Activated naive CD4-positive, alpha-beta T cell treated with anti-CD3 and anti-CD28 coated beads for 36 hours (primary cell): ENCODE data around the gene SRP9. TPM values are rescaled to one million over a fixed set of nuclear protein-coding genes. Genes with fewer than 3 reads are reported as not detected.
"Not testable (repeated sequence)": the region's sequence is repeated elsewhere in the genome, so short reads cannot be mapped to it uniquely, and the experiment has no call there.

Experiments used
- CTCF ChIA-PET: fragments of 350-600 bp; sonication (Branson Sonifier 250); formaldehyde crosslinking; loops from one replicate; lab custom pipeline; 2021; ENCODE audit warnings: antibody characterized with exemption; lab: Charles Lee
- DNase-seq: peaks from one replicate; pipeline ENCODE4 v3.0.0-alpha.2; 2020
- H3K27ac Mint-ChIP-seq: one replicate; pipeline ENCODE4 v1.8.0; 2021; ENCODE audit warnings: mild to moderate bottlenecking, mixed read lengths
- H3K27me3 Mint-ChIP-seq: one replicate; pipeline ENCODE4 v1.8.0; 2021; ENCODE audit warnings: low read depth, mixed read lengths
- H3K36me3 Mint-ChIP-seq: one replicate; pipeline ENCODE4 v1.8.0; 2021; ENCODE audit warnings: low read depth, mixed read lengths
- H3K4me1 Mint-ChIP-seq: one replicate; pipeline ENCODE4 v1.8.0; 2021; ENCODE audit warnings: low read depth, mixed read lengths
- H3K4me3 Mint-ChIP-seq: one replicate; pipeline ENCODE4 v1.8.0; 2021; ENCODE audit warnings: mild to moderate bottlenecking, moderate library complexity, mixed read lengths
- H3K9me3 Mint-ChIP-seq: one replicate; pipeline ENCODE4 v1.8.0; 2021; ENCODE audit warnings: mixed read lengths
- intact Hi-C: fragments of 100-400 bp; cut with micrococcal nuclease; formaldehyde crosslinking; loops from one replicate; pipeline ENCODE4 v1.15.1; 2023
- total RNA-seq, 2 experiments: library from RNA; stranded (reverse); gene quantifications; one replicate each; pipeline ENCODE4 v1.2.3, GENCODE V29; 2021

SRP9 gene
- total RNA-seq, 2 experiments from 2014 or later, result 356 to 363 TPM

GRCh38 chr1:225813214-225813964 is 35.8 kb downstream of the SRP9 start:
- H3K9me3 Mint-ChIP-seq, result no peaks in the 10 kb centered on the region
- intact Hi-C loops, result no loop called here
- no peak overlapping the region for H3K4me3 Mint-ChIP-seq
- CTCF ChIA-PET, result interaction anchor here (0.5 to 2.9 kb wide), 6 partner anchors 27 to 162 kb away, joined by 3 to 10 read pairs (median 4); no protein-coding TSS in a partner anchor
- no peaks in the 10 kb centered on the region for H3K36me3 Mint-ChIP-seq
- no peaks in the 10 kb centered on the region for H3K27me3 Mint-ChIP-seq
- no peak overlapping the region for H3K27ac Mint-ChIP-seq
- no peak for DNase-seq
- H3K4me1 Mint-ChIP-seq, result peaks cover 18% of the 10 kb centered on the region

GRCh38 chr1:225814381-225814780 is 36.8 kb downstream of the SRP9 start:
- peaks cover 17% of the 10 kb centered on the region for H3K4me1 Mint-ChIP-seq
- CTCF ChIA-PET, result interaction anchor here (1.1 to 1.4 kb wide), 2 partner anchors 26 to 148 kb away, joined by 3 to 4 read pairs; no protein-coding TSS in a partner anchor

GRCh38 chr1:225815090-225815489 is 37.5 kb downstream of the SRP9 start:
- H3K4me1 Mint-ChIP-seq, result peaks cover 12% of the 10 kb centered on the region
- H3K27ac Mint-ChIP-seq, intact Hi-C loops, H3K36me3 Mint-ChIP-seq, DNase-seq, CTCF ChIA-PET, H3K9me3 Mint-ChIP-seq, H3K4me3 Mint-ChIP-seq, H3K27me3 Mint-ChIP-seq: not testable (repeated sequence)

More at GRCh38 chr1:225814381-225814780, 36.8 kb downstream of the SRP9 start:
- intact Hi-C loops, result no loop called here
- DNase-seq, result no peak
- Mint-ChIP-seq H3K9me3 (no peaks in the 10 kb centered on the region), H3K4me3 (no peak overlapping the region), H3K27ac (no peak overlapping the region), H3K27me3 (no peaks in the 10 kb centered on the region), H3K36me3 (no peaks in the 10 kb centered on the region)

GRCh38 chr1:225815526-225816178 is 38.0 kb downstream of the SRP9 start:
- no peak overlapping the region for H3K27ac Mint-ChIP-seq
- no peaks in the 10 kb centered on the region for H3K9me3 Mint-ChIP-seq
- CTCF ChIA-PET, result interaction anchor here (0.7 kb wide), 1 partner anchor 9 kb away, joined by 3 read pairs; no protein-coding TSS in a partner anchor
- no peak overlapping the region for H3K4me3 Mint-ChIP-seq
- no peaks in the 10 kb centered on the region for H3K36me3 Mint-ChIP-seq
- intact Hi-C loops, result no loop called here
- no peaks in the 10 kb centered on the region for H3K27me3 Mint-ChIP-seq
- no peak for DNase-seq
- peaks cover 8% of the 10 kb centered on the region for H3K4me1 Mint-ChIP-seq

- CTCF ChIA-PET, result interaction anchor here (0.9 kb wide), 1 partner anchor 60 kb away, joined by 3 read pairs; no protein-coding TSS in a partner anchor
- Mint-ChIP-seq H3K4me3 (no peak overlapping the region), H3K9me3 (no peaks in the 10 kb centered on the region), H3K27me3 (no peaks in the 10 kb centered on the region), H3K36me3 (no peaks in the 10 kb centered on the region), H3K27ac (no peak overlapping the region), H3K4me1 (peaks cover 5% of the 10 kb centered on the region)
- no peak for DNase-seq
- intact Hi-C loops, result no loop called here
Measured at GRCh38 chr1:225816643-225817538, 39.3 kb downstream of the SRP9 start.

GRCh38 chr1:225817611-225818061 is 40.0 kb downstream of the SRP9 start:
- H3K27me3 Mint-ChIP-seq, result no peaks in the 10 kb centered on the region
- no peaks in the 10 kb centered on the region for H3K36me3 Mint-ChIP-seq
- CTCF ChIA-PET, result no interaction called here
- no peaks in the 10 kb centered on the region for H3K9me3 Mint-ChIP-seq
- intact Hi-C loops, result no loop called here
- no peak overlapping the region for H3K27ac Mint-ChIP-seq
- peaks cover 5% of the 10 kb centered on the region for H3K4me1 Mint-ChIP-seq
- H3K4me3 Mint-ChIP-seq, result no peak overlapping the region
- peak; percentile 18 for DNase-seq

- DNase-seq, result no peak
- no peaks in the 10 kb centered on the region for H3K9me3 Mint-ChIP-seq
- peaks cover 5% of the 10 kb centered on the region for H3K4me1 Mint-ChIP-seq
- no peak overlapping the region for H3K4me3 Mint-ChIP-seq
- intact Hi-C loops, result no loop called here
- CTCF ChIA-PET, result interaction anchor here (0.8 kb wide), 1 partner anchor 344 kb away, joined by 3 read pairs; no protein-coding TSS in a partner anchor
- no peaks in the 10 kb centered on the region for H3K36me3 Mint-ChIP-seq
- no peaks in the 10 kb centered on the region for H3K27me3 Mint-ChIP-seq
- H3K27ac Mint-ChIP-seq, result no peak overlapping the region
Measured at GRCh38 chr1:225818229-225818628, 40.6 kb downstream of the SRP9 start.

GRCh38 chr1:225819346-225820192 is 41.9 kb downstream of the SRP9 start:
- Mint-ChIP-seq H3K27me3 (no peaks in the 10 kb centered on the region), H3K9me3 (no peaks in the 10 kb centered on the region), H3K27ac (no peak overlapping the region), H3K36me3 (no peaks in the 10 kb centered on the region), H3K4me1 (peaks cover 5% of the 10 kb centered on the region), H3K4me3 (no peak overlapping the region)
- no peak for DNase-seq
- CTCF ChIA-PET, result interaction anchor here (0.7 kb wide), 1 partner anchor 32 kb away, joined by 4 read pairs; no protein-coding TSS in a partner anchor
- intact Hi-C loops, result loop anchor here (10.0 kb wide), 1 partner anchor 1045 kb away; no protein-coding TSS in a partner anchor

DNA sequence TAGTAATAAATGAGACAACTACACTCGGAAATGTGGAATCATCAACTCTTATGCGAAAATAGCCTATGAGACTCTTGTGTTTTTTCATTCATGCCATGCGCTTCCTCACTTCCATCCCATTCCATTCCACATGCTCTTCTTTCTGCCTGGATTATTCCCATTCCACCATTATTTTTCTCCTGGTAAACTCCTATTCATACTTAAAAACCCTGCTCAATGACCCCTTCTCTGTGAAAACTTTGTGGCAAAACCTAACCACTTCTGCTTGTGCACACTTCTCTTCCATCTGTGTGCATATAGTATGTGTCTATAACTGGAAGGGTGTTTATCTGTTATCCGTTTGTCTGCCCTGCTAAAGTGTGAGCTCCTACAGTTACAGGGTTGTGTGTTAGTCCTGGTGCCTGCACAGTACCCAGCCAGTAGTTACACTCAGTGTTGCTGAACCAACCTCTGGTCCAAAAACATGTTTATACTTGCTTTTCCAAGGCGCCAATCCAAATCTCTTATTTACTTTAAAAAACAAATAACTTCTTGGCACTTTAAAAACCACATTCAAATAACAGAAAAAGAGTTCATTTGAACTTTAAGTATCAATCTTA is 43.0 kb downstream of the SRP9 start:
- H3K27me3 Mint-ChIP-seq, result no peaks in the 10 kb centered on the region
- peaks cover 5% of the 10 kb centered on the region for H3K4me1 Mint-ChIP-seq
- no peaks in the 10 kb centered on the region for H3K9me3 Mint-ChIP-seq
- CTCF ChIA-PET, result no interaction called here
- no peak overlapping the region for H3K4me3 Mint-ChIP-seq
- no peaks in the 10 kb centered on the region for H3K36me3 Mint-ChIP-seq
- DNase-seq, result no peak
- intact Hi-C loops, result loop anchor here (10.0 kb wide), 1 partner anchor 1044 kb away; no protein-coding TSS in a partner anchor
- no peak overlapping the region for H3K27ac Mint-ChIP-seq

GRCh38 chr1:225822655-225823403 is 45.2 kb downstream of the SRP9 start:
- peaks cover 2% of the 10 kb centered on the region for H3K4me1 Mint-ChIP-seq
- H3K27ac Mint-ChIP-seq, result no peak overlapping the region
- no peak overlapping the region for H3K4me3 Mint-ChIP-seq
- no peak for DNase-seq
- intact Hi-C loops, result loop anchor here (10.0 kb wide), 1 partner anchor 1042 kb away; no protein-coding TSS in a partner anchor
- H3K27me3 Mint-ChIP-seq, result no peaks in the 10 kb centered on the region
- CTCF ChIA-PET, result interaction anchor here (0.6 to 1.3 kb wide), 3 partner anchors 15 to 45 kb away, joined by 3 to 5 read pairs (median 3); partner anchors contain the start of gene SRP9
- H3K9me3 Mint-ChIP-seq, result no peaks in the 10 kb centered on the region
- H3K36me3 Mint-ChIP-seq, result no peaks in the 10 kb centered on the region
